ENCODE results near the gene RNF166.
A peak's percentile ranks its signal among the peaks of the same experiment; 100 is the strongest.

RNF166 gene

DNA sequence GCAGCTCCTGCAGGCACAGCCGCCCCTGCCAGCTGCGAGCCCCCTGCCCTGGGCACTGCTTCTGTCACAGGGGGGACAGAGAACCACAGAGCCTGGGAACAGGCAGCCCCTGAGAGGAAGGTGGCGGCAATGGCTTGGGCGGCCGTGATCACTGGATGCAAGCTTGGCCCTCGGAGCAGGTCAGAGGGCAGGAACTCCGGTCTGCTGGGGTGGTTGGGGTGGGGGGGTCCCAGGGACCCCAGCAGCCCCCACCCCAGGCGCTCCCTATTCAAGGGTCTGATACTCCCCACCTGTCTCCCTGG is 53.5 kb downstream of the RNF166 start:
- DNase-seq (ENCODE audit: low spot score): no peak

DNA sequence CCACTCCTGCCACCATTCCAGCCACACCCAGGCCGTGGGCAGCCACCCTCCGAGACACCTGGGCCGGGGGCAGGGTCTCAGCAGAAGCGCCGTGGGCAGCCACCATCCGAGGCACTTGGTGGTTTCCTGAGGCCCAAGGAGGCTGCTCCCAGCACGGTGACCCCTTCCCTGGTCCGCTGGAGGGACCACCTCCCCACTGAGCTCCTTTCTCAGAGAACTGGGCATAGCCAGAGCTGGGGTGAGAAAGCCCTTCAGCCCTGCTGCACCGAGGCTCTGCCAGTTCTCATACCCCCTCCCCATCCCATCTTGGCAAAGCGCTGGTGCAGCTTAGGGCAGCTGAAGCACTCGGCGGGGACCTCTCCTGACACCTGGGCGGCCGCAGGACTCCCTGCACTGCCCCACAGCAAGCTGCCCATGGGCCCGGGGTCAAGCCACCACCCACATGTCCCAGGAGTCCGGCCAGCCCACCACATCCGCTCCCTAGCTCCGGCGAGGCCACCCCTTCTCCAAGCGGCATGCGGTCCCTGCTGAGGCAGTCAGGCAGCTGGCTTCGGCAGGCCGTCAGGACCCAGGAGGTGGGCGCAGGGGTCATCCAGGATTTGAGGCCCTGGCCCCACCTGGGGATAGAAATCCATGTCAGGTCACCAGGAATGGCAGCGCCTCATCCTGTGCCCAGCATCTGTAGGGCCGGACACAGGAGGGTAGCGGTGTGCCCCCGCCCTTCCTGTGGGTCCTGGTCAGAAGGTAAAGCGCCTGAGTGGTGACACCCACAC is 54.0 kb downstream of the RNF166 start:
- no peak for DNase-seq (ENCODE audit: low spot score)

DNA sequence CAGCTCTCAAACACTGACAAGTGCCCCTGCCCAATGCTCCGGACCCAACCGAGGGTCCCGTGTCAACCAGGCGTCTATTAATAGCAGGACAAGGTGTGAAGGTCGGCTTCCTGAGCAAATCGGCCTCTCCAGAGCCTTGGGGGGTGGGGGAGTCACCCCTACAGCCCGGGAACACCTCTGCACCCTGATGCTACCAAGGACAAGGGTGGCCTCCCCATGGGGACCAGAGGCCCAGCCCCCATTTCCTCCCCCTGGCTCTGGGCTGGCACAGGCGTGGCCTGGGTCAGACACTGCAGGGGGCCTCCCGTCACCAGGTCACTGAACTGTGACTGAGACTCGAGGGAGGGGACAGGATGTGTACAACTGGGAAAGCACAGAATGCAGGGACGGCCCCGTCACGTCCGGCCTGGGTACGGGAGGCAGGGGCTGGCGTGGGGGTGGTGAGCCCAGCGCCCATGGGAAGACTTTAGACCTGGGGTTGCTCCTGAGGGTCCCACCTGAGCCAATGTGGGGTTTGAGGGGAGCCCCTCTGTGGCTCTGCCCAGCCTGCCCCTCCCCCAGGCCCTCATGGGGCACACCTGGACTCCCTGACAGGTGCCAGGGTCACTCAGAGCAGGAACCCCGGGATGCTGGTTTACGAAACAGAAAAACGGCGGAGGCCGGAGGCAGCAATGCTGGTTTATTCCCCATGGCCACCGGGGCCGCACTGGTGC is 54.8 kb downstream of the RNF166 start:
- DNase-seq (ENCODE audit: low spot score): no peak

- DNase-seq (ENCODE audit: low spot score): peak; percentile 39
Measured at GRCh38 chr16:88650749-88651275, 55.4 kb downstream of the RNF166 start, which contains the start of gene CYBA. TSS of gene CYBA (minus strand) at chr16:88651053. CDS start at chr16:88651013, 40 bp downstream.

- no peak for DNase-seq (ENCODE audit: low spot score)
Measured at GRCh38 chr16:88649924-88650748, 56.1 kb downstream of the RNF166 start.

GRCh38 chr16:88649195-88649923 is 56.8 kb downstream of the RNF166 start:
- no peak for DNase-seq (ENCODE audit: low spot score)

DNA sequence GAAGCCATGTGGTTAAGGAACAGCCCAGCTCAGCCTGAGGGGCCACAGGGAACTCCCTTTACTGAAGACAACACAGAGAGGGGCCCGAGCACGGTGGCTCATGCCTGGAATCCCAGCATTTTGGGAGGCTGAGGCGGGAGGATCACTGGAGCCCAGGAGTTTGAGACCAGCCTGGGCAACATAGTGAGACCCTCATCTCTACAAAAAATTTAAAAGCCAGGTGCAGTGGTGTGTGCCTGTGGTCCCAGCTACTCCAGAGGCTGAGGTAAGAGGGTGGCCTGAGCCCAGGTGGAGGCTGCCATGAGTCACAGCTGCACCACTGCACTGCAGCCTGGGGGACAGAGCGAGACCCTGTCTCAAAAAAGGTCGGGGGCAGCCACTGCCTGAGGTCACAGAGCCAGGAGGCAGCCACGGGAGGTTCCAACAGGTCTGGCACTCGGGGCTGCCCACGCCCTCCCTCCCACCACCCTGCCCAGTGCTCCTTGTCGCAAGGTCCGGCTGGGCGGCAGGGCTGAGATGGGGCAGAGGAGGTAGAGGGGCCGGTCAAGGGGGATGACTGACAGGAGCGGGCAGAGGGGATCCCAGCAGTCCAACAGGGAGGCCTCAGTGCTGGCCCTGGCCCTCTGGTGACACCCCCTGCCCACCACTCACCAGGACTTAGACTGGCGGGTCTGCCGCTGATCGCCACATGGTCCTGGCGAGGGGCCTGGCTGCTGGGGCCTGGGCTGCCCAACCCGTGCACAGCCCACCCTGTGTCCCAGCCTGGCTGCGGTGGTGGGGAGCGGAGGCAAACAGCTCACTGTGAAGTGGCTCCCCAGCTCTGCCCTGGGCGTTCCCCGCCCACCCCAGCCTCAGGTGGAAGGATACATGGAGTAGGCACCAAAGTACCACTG is 58.8 kb downstream of the RNF166 start:
- DNase-seq (ENCODE audit: low spot score): no peak

Data from cerebellar cortex (tissue), 1 donor.